GM18517 (cell line): ENCODE data around the gene GDF10.

Source experiments
- ATAC-seq: cut with Tn5 transposase; IDR thresholded peaks from one replicate; pipeline ENCODE4 v1.9.1; 2021; ENCODE audit warnings: mild to moderate bottlenecking, moderate library complexity; ENCODE audit not compliant: unreplicated experiment

GDF10 gene

GRCh38 chr10:47332371-47332770 is 32.4 kb downstream of the GDF10 start:
- ATAC-seq, result no peak

GRCh38 chr10:47332946-47333345 is 32.9 kb downstream of the GDF10 start:
- ATAC-seq, result no peak

GRCh38 chr10:47333532-47333931 is 33.5 kb downstream of the GDF10 start:
- ATAC-seq, result no peak

- ATAC-seq, result no peak
Measured at GRCh38 chr10:47334466-47335295, 34.7 kb downstream of the GDF10 start.

- no peak for ATAC-seq
Measured at GRCh38 chr10:47335906-47336305, 35.9 kb downstream of the GDF10 start.

GRCh38 chr10:47336387-47337134 is 36.6 kb downstream of the GDF10 start:
- no peak for ATAC-seq

GRCh38 chr10:47337310-47337709 is 37.3 kb downstream of the GDF10 start:
- no peak for ATAC-seq

GRCh38 chr10:47339186-47339735 is 39.3 kb downstream of the GDF10 start:
- no peak for ATAC-seq

- no peak for ATAC-seq
Measured at GRCh38 chr10:47339759-47340607, 40.0 kb downstream of the GDF10 start.

GRCh38 chr10:47340608-47341170 is 40.7 kb downstream of the GDF10 start:
- ATAC-seq, result no peak

GRCh38 chr10:47344996-47345870 is 45.2 kb downstream of the GDF10 start:
- ATAC-seq, result no peak

GRCh38 chr10:47346581-47347302 is 46.7 kb downstream of the GDF10 start:
- ATAC-seq, result no peak

- no peak for ATAC-seq
Measured at GRCh38 chr10:47347303-47347675, 47.3 kb downstream of the GDF10 start.

GRCh38 chr10:47348138-47348651 is 48.2 kb downstream of the GDF10 start, which contains the start of gene RBP3:
RBP3 (plus strand) TSS chr10:47348363; CDS start chr10:47348485, 122 bp downstream.
- ATAC-seq, result no peak

- ATAC-seq, result no peak
Measured at GRCh38 chr10:47348661-47349470, 48.9 kb downstream of the GDF10 start.

GRCh38 chr10:47349516-47349915 is 49.5 kb downstream of the GDF10 start:
- no peak for ATAC-seq

GRCh38 chr10:47349941-47350371 is 50.0 kb downstream of the GDF10 start:
- ATAC-seq, result no peak
